Endothelial cell of umbilical vein (primary cell): ENCODE data around the gene RBM43. TPM values are rescaled to one million over a fixed set of nuclear protein-coding genes. Genes with fewer than 3 reads are reported as not detected.

Experiments
- BruUV-seq: library from RNA; stranded (reverse); fragments of 400-500 nt; replicated peaks from 2 replicates; lab custom pipeline; 2021; lab: Mats Ljungman, UMichigan
- CTCF ChIA-PET: fragments of 300-600, 350-600 bp; sonication (Branson Sonifier 250); formaldehyde crosslinking; loops from one replicate; lab custom pipeline; 2021; ENCODE audit warnings: antibody characterized with exemption, inconsistent platforms; lab: Charles Lee
- POLR2A ChIA-PET: fragments of 300-600, 350-600 bp; sonication (Branson Sonifier 250); formaldehyde crosslinking; loops from one replicate; lab custom pipeline; 2021; ENCODE audit warnings: antibody characterized with exemption, inconsistent platforms; lab: Charles Lee
- DNase-seq: peaks from one replicate; pipeline ENCODE4 v3.0.0-alpha.2; 2011; ENCODE audit warnings: low read depth, low spot score
- FAIRE-seq: peaks from 2 replicates; lab custom pipeline; 2011; peaks lifted over from hg19 to GRCh38; lab: Jason Lieb, UNC
- H2AFZ ChIP-seq: 2 replicates; pipeline ENCODE4 v1.6.0; 2012; ENCODE audit warnings: low read depth, low read length, control low read depth, inconsistent platforms
- H3K27ac ChIP-seq: 2 replicates; pipeline ENCODE4 v1.5.1; 2011; ENCODE audit warnings: low read depth, mild to moderate bottlenecking, control low read depth, low read length, moderate library complexity; ENCODE audit not compliant: insufficient read depth
- H3K27me3 ChIP-seq, 2 experiments: 2 replicates each; pipeline versions ENCODE4 v1.6.0 to v1.6.1; 2011; ENCODE audit warnings: low read length in 2 of 2, mixed read lengths in 1 of 2; ENCODE audit not compliant: control insufficient read depth in 2 of 2, insufficient read depth in 2 of 2
- H3K36me3 ChIP-seq, 2 experiments: 2 replicates in 1 of 2; 3 replicates in 1 of 2; pipeline ENCODE4 v1.5.1; 2011; ENCODE audit warnings: low read length in 2 of 2, mild to moderate bottlenecking in 1 of 2, moderate library complexity in 1 of 2; ENCODE audit not compliant: control insufficient read depth in 2 of 2, insufficient read depth in 2 of 2; ENCODE audit errors: extremely low read depth in 1 of 2
- H3K4me1 ChIP-seq: 3 replicates; pipeline ENCODE4 v1.5.1; 2011; ENCODE audit warnings: mild to moderate bottlenecking, low read length; ENCODE audit not compliant: control insufficient read depth, insufficient read depth; ENCODE audit errors: extremely low read depth
- H3K4me2 ChIP-seq: 2 replicates; pipeline ENCODE4 v1.6.1; 2011; ENCODE audit warnings: low read length, control low read depth, mixed read lengths; ENCODE audit not compliant: insufficient read depth
- H3K4me3 ChIP-seq, 3 experiments: fragments of 200-600 bp in 1 of 3; sonication (generic), shearing (Covaris generic) in 1 of 3; replicated peaks in 1 of 3; 2 replicates each; pipeline ENCODE4 v1.5.1; 2011 to 2016; ENCODE audit warnings: control low read depth in 3 of 3, low read length in 3 of 3, mild to moderate bottlenecking in 2 of 3, inconsistent platforms in 1 of 3, low read depth in 1 of 3, moderate library complexity in 1 of 3; ENCODE audit not compliant: insufficient read depth in 1 of 3
- H3K79me2 ChIP-seq: 2 replicates; pipeline ENCODE4 v1.6.0; 2012; ENCODE audit warnings: low read length, inconsistent platforms; ENCODE audit not compliant: control insufficient read depth, insufficient read depth
- H3K9ac ChIP-seq: replicated peaks from 2 replicates; pipeline ENCODE3; 2011; ENCODE audit warnings: low read length, control low read depth; ENCODE audit not compliant: insufficient read depth; ENCODE audit errors: extremely low read depth
- H3K9me1 ChIP-seq: replicated peaks from 3 replicates; pipeline ENCODE4 v1.6.0; 2011; ENCODE audit warnings: mild to moderate bottlenecking, low read length; ENCODE audit not compliant: control insufficient read depth, insufficient read depth; ENCODE audit errors: extremely low read depth
- H3K9me3 ChIP-seq: replicated peaks from 2 replicates; pipeline ENCODE4 v1.5.1; 2012; ENCODE audit warnings: low read length, inconsistent platforms; ENCODE audit not compliant: control insufficient read depth, insufficient read depth
- H4K20me1 ChIP-seq: replicated peaks from 2 replicates; pipeline ENCODE3; 2011; ENCODE audit warnings: mild to moderate bottlenecking, low read length; ENCODE audit not compliant: control insufficient read depth, insufficient read depth; ENCODE audit errors: extremely low read depth
- CTCF ChIP-seq, 2 donors: IDR thresholded peaks; 1 replicate in 1 of 2; 2 replicates in 1 of 2; pipeline ENCODE4 v1.5.1; 2011; ENCODE audit warnings: low read length in 2 of 2, mild to moderate bottlenecking in 2 of 2, moderate library complexity in 2 of 2, control low read depth in 1 of 2, inconsistent platforms in 1 of 2, low read depth in 1 of 2; ENCODE audit not compliant: insufficient read depth in 1 of 2; ENCODE audit errors: extremely low read depth in 1 of 2
- EZH2 ChIP-seq: IDR thresholded peaks from 2 replicates; pipeline ENCODE4 v1.6.1; 2012; ENCODE audit warnings: borderline replicate concordance, low read depth, mild to moderate bottlenecking, moderate library complexity, low read length, inconsistent platforms; ENCODE audit not compliant: severe bottlenecking
- FOS ChIP-seq: IDR thresholded peaks from 2 replicates; pipeline ENCODE4 v1.6.1; 2011; ENCODE audit warnings: mild to moderate bottlenecking, low read length, moderate library complexity, borderline replicate concordance; ENCODE audit not compliant: insufficient read depth
- GATA2 ChIP-seq: IDR thresholded peaks from 2 replicates; pipeline ENCODE4 v1.7.0; 2011; ENCODE audit warnings: low read depth, mild to moderate bottlenecking, moderate library complexity, mixed read lengths, low read length; ENCODE audit not compliant: insufficient read length, insufficient read depth
- JUN ChIP-seq: IDR thresholded peaks from 2 replicates; pipeline ENCODE4 v1.6.1; 2011; ENCODE audit warnings: borderline replicate concordance, low read depth; ENCODE audit not compliant: insufficient read length, insufficient read depth
- MAX ChIP-seq: IDR thresholded peaks from 2 replicates; pipeline ENCODE4 v1.6.1; 2011; ENCODE audit not compliant: insufficient read depth, insufficient read length
- MYC ChIP-seq: IDR thresholded peaks from one replicate; pipeline ENCODE4 v1.6.1; 2011; ENCODE audit warnings: mild to moderate bottlenecking, low read depth, low read length
- POLR2A ChIP-seq: IDR thresholded peaks from 2 replicates; pipeline ENCODE4 v1.6.1; 2012; ENCODE audit warnings: low read depth, mild to moderate bottlenecking, control low read depth, low read length
- POLR2AphosphoS5 ChIP-seq: IDR thresholded peaks from 2 replicates; pipeline ENCODE4 v1.6.1; 2012; ENCODE audit warnings: low read depth, mild to moderate bottlenecking, control low read depth, low read length, moderate library complexity; ENCODE audit not compliant: insufficient read depth
- dilution Hi-C: fragments of 300-500 bp; cut with MboI; formaldehyde crosslinking; loops from one replicate; pipeline ENCODE4 v1.15.0; 2019; ENCODE audit warnings: low sequenced_read_pairs; ENCODE audit not compliant: extremely low pct_ligation_motif_present
- intact Hi-C: fragments of 100-400 bp; cut with micrococcal nuclease; formaldehyde crosslinking; loops from one replicate; pipeline ENCODE4 v1.10.0; 2022
- polyA plus RNA-seq, 4 experiments: library from polyadenylated mRNA; depleted of rRNA in 3 of 4; stranded (reverse) in 3 of 4; unstranded in 1 of 4; fragments of >200 nt; gene quantifications; 2 replicates each; pipeline versions ENCODE4 v1.2.1 to v1.2.3, GENCODE V29; 2011 to 2012; ENCODE audit warnings: missing spikeins in 1 of 4
- total RNA-seq: library from RNA; stranded (reverse); gene quantifications from 2 replicates; pipeline ENCODE4 v1.2.3, GENCODE V29; 2021

Gene RBM43
- total and polyA plus RNA-seq, 2 donors (not counting 3 experiments of a cell fraction or from before 2014, with no cell fraction given) = 3.7 to 6.5 TPM

GRCh38 chr2:151264157-151264825 is 2.6 kb upstream of the RBM43 start:
- no peak for TF ChIP-seq MAX
- no peak for TF ChIP-seq JUN
- TF ChIP-seq POLR2A = no peak
- TF ChIP-seq POLR2AphosphoS5 = no peak
- TF ChIP-seq MYC = no peak
- no peak for TF ChIP-seq CTCF (IDR thresholded peaks at IDR 0.05; ENCODE audit: extremely low read depth in 1 of 2, insufficient read depth in 1 of 2, low read depth in 1 of 2, low read length in 2 of 2)
- TF ChIP-seq FOS = no peak
- no peak for TF ChIP-seq EZH2
- no peak for TF ChIP-seq GATA2
- dilution Hi-C loops (no loop called here), intact Hi-C loops (loop anchor here (5.0 kb wide), 1 partner anchor 1453 kb away; the partner anchor contains the start of genes ARL6IP6 and PRPF40A)

More at GRCh38 chr2:151264157-151264825, 2.6 kb upstream of the RBM43 start:
- no peaks in the 10 kb centered on the region for H4K20me1 ChIP-seq
- ChIA-PET POLR2A (no interaction called here), CTCF (interaction anchor here (1.4 to 1.6 kb wide), 2 partner anchors 172 to 174 kb away, joined by 4 to 6 read pairs; no protein-coding TSS in a partner anchor)
- peaks cover 9% of the 10 kb centered on the region for H3K4me1 ChIP-seq
- no peak overlapping the region for H3K9ac ChIP-seq
- no peak overlapping the region for H3K27ac ChIP-seq
- BruUV-seq = no TSS peak
- H2AFZ ChIP-seq = no peak overlapping the region
- no peak overlapping the region for H3K4me3 ChIP-seq
- H3K36me3 ChIP-seq = no peaks in the 10 kb centered on the region
- FAIRE-seq (no peak), DNase-seq (no peak)
- H3K27me3 ChIP-seq = no peaks in the 10 kb centered on the region
- no peaks in the 10 kb centered on the region for H3K79me2 ChIP-seq
- no peaks in the 10 kb centered on the region for H3K9me1 ChIP-seq
- no peak overlapping the region for H3K4me2 ChIP-seq
- H3K9me3 ChIP-seq = no peaks in the 10 kb centered on the region
